HG02870 (cell line): Measurements from ENCODE around the gene MPC1L.

Source experiments
- ATAC-seq: cut with Tn5 transposase; IDR thresholded peaks from one replicate; pipeline ENCODE4 v1.9.1; 2021; ENCODE audit warnings: mild to moderate bottlenecking, moderate library complexity; ENCODE audit not compliant: unreplicated experiment

MPC1L gene

DNA sequence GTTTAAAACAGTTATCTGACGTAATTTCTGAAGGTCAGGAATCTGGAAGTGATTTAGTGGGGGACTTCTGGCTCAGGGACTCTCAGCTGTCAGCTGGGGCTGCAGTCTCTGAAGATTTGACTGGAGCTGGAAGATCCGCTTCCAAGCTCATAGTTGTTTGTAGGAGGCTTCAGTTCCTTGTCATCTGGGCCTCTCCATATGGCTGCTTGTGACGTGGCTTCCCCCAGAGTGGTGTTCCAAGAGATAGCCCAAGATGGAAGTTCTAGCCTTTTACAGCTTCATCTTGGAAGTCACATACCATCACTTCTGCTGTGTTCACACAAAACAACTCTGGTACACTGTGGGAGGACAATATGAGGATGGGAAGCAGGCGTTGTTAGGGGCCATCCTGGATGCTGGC, 2.1 kb downstream of the MPC1L start:
- no peak for ATAC-seq

DNA sequence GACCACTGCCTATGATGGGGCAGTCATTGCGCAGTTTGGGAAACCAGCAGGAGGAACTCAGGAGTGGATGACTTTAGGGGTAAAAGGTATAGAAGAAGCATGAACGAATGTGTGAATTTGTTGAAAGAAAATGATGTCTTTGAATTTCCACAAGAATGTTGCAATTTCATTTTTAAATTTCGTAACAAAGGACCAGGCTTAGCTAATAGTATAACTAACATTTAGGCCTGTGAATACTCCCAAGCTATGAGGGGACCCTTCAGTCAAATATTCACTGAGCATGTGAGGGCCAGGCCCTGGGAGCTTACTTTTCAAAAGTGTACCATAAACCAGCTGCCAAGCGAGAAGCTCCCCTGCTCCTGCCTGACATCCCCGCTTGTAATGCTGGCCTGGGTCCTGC, 5.3 kb downstream of the MPC1L start:
- ATAC-seq, result no peak

DNA sequence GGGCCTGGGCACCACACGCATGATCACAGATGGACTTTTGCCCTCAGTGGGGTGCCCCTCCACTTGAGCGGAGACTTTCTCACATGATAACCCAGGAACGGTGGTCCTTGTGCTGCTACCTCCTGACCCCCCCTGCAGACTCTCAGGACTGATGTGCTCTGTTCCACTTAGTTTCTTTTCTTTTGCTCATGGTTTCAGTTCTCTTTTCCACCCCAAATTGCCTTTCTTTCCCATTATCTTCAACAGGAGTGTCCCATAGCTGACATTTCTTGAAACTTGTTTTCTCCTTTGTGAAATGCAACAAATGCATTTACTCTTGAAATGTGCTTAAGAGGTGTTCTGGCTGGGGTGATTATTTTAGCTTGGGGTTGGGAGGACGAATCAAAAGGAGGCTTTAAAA, 9.0 kb downstream of the MPC1L start:
- ATAC-seq, result no peak

DNA sequence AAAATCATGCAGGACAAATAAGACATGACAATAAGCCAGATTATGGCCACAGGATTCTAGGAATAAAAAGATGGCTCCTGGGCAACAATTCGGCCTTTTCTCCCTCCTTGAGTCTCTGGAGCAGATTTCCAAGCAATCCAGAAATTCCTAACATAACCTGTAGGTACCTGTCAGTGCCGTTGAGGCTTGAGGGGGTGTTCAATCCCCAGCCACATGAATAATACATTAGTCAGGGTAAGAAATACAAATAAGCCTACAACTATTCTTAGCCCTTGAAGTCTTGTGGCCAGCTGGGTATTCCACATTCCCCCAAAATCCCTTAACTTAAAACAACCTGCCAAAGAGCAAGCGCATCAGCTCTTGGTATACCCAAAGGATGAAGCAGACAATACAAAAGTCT, 14.5 kb downstream of the MPC1L start:
- ATAC-seq, result no peak

DNA sequence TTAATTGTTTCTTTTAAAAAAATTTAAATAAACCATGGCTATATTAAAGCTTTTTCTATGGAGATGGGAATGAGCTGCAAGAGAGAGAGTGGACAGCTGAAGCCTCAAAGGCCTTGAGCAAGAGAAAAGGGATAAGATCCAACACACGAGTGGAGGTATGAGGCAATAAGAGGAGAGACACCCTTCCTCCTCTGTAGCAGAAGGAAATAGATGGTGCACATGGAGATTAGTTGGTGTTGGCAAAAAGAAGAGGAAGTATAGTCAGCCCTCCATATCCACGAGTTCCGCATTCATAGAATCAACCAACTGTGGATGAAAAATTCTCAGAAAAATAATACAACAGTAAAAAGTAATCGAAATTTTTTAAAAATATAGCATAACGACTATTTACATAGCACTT, 20.9 kb downstream of the MPC1L start:
- no peak for ATAC-seq

DNA sequence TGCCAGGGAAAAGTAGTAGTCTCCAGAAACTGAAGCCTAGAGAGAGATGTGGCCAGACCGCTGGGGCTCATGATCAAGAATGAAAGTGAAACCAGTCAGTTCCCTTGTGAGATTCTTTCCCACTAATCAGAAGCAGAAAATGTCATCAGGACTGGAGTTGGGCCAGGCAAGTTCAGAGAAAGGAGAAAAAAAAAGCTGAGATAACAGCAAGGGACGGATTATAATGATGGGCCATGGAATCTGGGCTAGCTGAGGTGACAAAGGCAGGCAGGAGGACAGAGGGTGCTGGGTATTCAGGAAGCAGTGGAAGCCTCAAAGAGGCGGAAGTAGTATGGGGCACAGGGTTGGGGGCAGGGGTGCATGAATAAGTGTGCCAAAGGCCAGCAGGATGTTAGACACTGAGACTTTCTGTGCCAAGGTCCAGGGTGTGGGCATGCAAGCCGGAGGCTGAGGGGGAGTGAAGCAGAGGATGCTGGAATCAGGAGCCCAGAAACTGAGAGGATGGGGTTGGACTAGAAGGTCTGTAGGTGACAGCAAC, 21.7 kb downstream of the MPC1L start:
- ATAC-seq, result no peak

DNA sequence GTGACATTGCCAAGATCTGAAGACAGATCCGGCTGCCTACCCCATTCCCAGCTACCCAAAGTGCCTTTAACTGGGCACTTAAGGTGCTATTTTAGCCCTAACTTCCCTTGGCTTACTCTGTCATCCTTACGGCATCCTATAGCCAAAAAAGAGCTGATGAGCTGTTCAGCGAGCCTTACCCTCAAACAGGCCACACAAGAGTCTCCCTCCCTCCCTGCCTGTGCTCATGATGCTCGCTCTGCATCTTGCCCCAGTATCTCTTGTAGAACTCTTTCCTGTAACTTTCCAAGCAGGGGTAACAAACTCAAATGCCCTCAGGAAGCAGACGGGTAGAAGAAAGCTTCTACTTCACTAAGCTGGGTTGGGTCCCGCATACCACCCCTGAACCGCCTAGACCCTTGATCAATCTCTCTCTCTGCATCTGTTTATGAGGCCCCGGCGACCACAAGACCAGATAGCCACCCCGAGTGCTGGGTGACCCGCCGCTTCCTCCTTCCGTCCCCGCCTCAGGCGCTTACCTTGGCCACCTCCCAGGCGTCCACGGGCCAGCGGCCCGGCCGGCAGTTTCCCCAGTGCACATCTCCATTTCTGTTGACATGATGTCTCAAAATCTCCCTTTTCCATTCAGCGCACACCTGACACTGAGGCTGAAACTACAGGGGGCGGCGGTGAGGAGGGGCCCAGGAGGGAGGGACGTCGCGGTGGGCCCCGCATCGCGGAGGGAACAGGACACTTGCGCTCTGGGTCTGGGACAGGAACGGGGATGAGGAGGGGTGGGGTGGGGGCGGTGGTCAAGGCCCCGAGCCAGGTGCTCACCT, 23.5 kb downstream of the MPC1L start:
- peak; percentile 15 for ATAC-seq

DNA sequence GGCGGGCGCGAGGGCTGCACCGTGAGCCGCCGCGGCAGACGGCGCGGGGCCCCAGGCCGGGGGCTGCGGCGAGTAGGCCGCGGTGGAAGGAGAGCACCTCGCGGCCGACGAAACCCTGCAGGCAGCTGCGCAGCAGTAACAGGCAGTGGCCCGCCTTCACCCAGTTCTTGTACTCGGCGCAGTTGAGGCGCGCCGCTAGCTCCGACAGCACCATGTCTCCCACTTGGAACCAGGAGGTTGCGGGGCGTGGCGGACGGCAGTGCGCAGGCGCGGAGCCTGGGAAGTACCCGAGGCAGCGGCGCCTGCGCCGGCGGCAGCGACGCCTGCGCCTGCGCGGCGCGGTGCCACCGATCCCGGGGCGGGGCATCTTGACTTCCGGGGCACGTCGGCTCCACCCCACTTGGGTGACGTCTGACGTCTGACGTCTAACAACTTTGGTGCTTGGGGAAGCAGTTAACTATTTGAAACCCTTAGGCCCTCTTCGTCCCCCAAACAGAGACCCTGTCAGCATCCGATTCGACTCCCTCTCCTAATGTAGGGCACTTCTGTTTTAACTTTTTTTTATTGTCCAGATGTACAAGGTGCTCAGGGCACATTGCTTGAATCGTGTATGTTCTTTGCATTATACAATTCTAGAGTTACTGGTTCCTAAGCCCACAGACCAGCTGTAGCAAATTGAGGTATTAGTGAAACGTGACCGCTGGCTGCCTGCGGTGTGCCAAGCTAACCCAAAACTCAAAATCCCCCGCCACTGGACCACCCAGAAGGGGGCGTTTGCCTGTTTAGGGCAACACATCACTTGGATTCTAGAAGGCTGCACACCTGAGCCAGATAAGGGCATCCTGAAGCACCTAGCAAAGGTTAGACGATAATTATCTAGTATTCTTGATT, 24.3 kb downstream of the MPC1L start, which contains the start of gene CXorf38:
Gene CXorf38 (minus strand): TSS at position 255 of the 891 bp plus-strand sequence. CDS start 41 bp downstream, at position 214.
- peak; percentile 75 for ATAC-seq

DNA sequence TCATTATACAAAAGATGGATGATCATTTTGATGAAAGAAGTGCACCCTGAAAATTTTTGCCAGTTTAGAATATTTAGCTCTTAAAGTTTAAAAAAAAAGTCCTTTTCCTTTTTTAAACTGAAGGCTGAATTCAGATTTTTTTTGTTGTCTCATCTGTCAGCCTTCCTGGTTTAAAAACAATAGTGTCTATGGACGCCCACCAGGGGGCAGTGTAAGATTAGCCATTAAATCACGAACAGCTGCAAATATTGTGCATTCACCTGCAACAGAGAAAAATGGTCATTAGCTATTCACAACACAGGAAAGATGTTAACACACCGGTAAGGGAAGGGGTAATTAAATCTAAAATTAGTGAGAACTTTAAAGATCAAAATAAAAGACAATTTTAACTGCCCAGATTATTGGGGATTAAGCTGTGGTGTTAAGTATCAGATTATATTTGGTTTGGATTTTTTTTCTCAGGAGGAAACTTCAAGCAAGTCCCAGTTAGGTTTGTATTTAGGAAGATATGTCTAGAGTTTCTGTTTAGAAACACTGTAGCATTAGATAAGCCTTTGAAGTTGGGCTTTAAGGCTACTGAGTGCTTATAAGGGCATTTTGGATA, 28.5 kb downstream of the MPC1L start:
- no peak for ATAC-seq

DNA sequence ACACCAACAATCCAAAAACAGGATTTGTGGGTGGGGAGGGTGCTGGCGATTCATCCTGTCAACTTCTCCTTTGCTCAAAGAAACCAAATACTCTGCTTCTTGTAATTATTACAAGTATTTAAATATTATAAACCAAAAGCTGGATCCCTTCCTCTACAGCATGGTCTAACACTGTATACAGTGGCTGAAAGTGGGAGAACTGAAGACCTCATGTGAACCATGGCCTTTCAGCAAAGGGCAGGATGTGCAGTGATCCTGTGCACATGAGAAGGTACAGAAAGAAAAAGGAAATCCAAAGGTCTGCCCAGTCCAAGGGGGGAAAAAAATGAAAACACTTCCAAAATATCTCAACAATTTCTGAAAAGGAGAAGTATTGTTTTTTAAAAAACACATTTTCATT, 29.4 kb downstream of the MPC1L start:
- ATAC-seq, result no peak

DNA sequence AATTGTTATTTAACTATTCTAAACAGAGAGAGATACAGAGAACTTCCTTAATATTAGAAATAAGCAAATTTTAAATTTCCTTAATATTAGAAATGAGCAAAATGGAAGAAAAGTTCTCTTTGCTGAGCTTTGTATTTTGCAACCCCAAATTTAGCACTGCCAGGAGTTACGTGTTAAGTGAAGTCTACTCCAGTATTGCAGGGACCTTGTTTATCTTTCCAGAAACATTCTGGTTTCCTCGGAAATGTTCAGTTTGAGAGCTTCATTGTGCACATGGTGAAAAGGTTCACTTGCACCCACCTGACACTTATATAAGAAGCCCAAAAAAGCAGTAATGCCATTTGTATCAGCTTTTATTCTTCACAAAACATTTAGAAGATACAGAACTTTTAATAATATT, 30.3 kb downstream of the MPC1L start:
- ATAC-seq, result no peak

DNA sequence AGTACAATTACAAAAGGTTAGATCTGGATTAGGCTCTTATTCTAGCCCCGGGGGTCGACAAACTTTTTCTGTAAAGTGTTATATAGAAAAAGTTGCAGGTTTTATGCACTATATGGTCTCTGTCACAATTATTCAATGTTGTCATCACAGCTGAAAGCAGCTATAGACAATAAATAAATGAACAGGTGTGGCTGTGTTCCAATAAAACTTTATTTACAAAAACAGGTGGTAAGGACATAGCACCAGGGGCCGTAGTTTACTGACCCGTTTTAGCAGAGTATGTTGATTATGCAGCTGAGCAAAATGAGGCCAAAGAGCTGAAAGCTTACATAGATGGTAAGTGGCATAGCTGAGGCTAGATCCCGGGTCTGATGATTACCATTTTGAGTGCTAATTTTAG, 37.2 kb downstream of the MPC1L start:
- ATAC-seq, result no peak

DNA sequence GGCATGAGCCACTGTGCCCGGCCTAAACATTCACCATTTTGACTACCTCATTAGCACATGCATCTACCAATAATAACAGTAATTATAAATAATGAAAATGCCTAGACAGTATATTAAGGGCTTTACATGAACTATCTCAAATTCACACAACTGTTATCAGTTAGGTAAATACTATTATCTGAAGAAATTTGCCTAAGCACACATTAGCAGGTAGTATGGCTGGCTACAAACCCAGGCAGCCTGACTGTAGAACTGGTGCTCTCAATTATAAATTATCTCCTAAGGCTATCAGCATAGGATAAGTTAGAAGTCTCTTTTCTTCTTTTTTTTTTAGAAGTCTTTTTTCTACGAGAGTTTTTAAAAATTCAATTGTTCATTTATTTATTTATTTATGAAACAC, 38.3 kb downstream of the MPC1L start:
- ATAC-seq, result no peak

DNA sequence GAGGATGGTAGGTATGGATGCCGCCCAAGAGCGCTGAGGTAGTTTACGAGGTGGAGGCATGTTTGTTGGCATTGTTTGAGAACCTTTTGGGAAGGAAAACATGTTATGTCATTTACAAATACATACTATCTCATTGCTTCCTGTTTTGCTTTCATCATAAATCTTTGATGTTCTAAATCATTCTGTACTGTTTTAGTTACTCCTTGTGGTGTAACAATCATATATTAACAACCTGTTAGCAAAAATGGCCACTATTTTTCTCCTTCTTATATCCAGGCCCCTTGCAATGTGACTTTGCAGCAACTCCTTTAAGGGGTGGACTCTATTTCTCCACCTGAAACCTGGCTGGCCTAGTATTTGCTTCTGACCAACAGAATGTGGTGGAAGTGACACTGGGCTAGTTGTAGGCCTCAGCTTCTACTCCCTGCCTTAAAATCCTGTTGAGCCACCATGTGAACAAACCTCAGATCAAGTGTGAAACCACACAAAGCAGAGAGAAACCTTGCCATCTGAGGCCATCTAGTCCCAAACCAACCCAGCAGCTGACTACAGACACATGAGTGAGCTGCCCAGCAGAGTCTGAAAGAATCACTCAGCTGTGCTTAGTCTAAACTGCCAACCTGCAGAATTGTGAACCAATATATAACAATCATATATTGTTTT, 40.0 kb downstream of the MPC1L start:
- ATAC-seq, result no peak

DNA sequence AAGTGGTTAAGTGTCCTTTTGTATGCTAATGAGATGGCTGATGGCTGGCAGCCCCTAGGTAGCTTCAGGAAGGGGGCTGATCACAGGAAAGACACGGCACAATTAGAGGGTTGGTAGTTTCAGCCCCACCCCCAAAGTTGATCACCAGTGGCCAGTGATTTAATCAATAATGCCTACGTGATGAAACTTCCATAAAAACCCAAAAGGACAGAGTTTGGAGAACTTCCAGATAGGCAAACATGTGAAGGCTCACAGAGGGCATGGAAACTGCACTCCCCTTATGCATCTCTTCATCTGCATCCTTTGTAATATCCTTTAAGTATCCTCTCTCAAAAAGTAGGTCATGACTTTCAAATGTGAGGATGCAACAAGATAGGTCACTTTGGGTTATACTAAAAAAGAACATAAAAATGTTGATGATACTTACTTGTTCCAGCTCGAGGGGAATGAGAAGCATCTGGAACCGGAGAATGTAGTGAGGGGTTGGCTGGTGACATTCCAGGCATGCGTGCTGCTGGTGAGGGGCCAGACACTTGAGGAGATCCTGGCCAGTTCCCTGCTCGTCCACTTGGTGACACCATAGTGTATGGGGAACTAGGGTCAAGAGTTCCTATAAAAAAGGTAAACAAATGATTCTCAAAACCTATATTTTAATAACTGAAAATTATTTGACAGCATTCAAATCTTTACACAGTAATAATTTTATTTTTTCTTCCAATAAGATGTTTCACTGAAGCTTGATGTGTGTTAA, 40.8 kb downstream of the MPC1L start:
- no peak for ATAC-seq

DNA sequence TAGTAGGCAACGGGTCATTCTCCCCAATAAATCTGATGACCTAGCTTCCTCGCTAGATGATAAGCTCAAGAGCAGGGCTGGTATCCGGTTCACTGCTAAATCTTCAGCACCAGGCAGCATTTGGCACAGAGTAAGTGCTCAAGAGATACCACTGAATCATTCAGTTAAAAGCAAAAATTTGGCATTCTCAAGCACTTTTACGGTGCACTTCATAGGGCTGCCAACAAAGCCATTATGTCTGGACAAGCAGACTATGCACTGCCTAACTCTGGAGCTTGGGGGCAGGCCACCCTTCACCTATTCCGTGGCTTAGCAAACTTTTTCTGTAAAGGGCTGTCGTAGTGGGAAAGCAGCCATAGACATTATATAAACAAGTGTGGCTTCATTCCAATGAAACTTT, 47.9 kb downstream of the MPC1L start:
- ATAC-seq, result no peak
